ENCODE data around the gene FRMPD4. TPM values are rescaled to one million over a fixed set of nuclear protein-coding genes. Genes with fewer than 3 reads are reported as not detected.

FRMPD4 gene
- total RNA-seq, 1 donor from 2014 or later, result 0.54 TPM

DNA sequence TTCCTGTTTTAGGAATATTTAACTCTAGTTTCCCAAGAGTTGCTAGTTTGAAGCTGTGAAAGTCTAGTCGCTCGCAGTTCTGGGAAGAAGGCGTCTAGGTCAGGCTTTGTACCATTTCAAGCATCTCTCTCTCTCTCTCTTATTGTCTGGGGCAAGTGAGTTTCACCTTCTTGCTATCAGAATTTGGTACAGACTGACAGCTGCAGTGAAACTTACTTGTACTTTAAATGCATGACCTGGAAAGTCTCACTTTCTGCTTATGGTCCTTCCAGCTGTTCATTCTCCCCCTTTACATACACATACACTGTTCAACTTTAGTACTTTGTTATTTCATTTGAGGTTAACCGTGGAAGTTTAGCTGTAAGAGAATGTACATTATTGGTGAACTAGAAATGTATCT lies 4.4 kb downstream of the FRMPD4 start:
- no peak for DNase-seq (ENCODE audit: low read depth)
- H3K4me1 Mint-ChIP-seq (ENCODE audit: low read depth, unreplicated experiment), result no peaks in the 10 kb centered on the region
- Histone ChIP-seq H3K4me3 (ENCODE audit: insufficient read depth, low read depth, low read length) (no peak overlapping the region), H4K20me1 (ENCODE audit: insufficient read depth, low read length) (no peaks in the 10 kb centered on the region), H3K27me3 (ENCODE audit: insufficient read depth, low read length) (peaks cover 3% of the 10 kb centered on the region), H2AFZ (ENCODE audit: low read depth, low read length) (no peak overlapping the region), H3K9ac (ENCODE audit: low read length) (no peak overlapping the region), H3K4me2 (ENCODE audit: low read length) (no peak overlapping the region), H3K9me3 (ENCODE audit: insufficient read depth, low read depth, low read length) (no peaks in the 10 kb centered on the region), H3K4me1 (ENCODE audit: insufficient read depth, low read length) (no peaks in the 10 kb centered on the region), H3K79me2 (ENCODE audit: insufficient read depth, low read length) (no peaks in the 10 kb centered on the region), H3K27ac (ENCODE audit: low read depth, low read length) (no peak overlapping the region), H3K36me3 (ENCODE audit: insufficient read depth, low read length) (no peaks in the 10 kb centered on the region)
- FAIRE-seq, result no peak
- no peaks in the 10 kb centered on the region for H3K9me3 Mint-ChIP-seq (ENCODE audit: unreplicated experiment)
- H3K36me3 Mint-ChIP-seq (ENCODE audit: low read depth, unreplicated experiment), result no peaks in the 10 kb centered on the region
- TF ChIP-seq, protein P1, sequence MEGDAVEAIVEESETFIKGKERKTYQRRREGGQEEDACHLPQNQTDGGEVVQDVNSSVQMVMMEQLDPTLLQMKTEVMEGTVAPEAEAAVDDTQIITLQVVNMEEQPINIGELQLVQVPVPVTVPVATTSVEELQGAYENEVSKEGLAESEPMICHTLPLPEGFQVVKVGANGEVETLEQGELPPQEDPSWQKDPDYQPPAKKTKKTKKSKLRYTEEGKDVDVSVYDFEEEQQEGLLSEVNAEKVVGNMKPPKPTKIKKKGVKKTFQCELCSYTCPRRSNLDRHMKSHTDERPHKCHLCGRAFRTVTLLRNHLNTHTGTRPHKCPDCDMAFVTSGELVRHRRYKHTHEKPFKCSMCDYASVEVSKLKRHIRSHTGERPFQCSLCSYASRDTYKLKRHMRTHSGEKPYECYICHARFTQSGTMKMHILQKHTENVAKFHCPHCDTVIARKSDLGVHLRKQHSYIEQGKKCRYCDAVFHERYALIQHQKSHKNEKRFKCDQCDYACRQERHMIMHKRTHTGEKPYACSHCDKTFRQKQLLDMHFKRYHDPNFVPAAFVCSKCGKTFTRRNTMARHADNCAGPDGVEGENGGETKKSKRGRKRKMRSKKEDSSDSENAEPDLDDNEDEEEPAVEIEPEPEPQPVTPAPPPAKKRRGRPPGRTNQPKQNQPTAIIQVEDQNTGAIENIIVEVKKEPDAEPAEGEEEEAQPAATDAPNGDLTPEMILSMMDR (IDR thresholded peaks at IDR 0.05; ENCODE audit: insufficient read depth, low read depth, low read length), result no peak
- no peak for TF ChIP-seq EZH2 (IDR thresholded peaks at IDR 0.05; ENCODE audit: insufficient read depth, low read length)
- no peak overlapping the region for H3K27ac Mint-ChIP-seq (ENCODE audit: unreplicated experiment)
- peaks cover 17% of the 10 kb centered on the region for H3K27me3 Mint-ChIP-seq (ENCODE audit: low read depth, unreplicated experiment)
- no peak overlapping the region for H3K4me3 Mint-ChIP-seq (ENCODE audit: unreplicated experiment)

DNA sequence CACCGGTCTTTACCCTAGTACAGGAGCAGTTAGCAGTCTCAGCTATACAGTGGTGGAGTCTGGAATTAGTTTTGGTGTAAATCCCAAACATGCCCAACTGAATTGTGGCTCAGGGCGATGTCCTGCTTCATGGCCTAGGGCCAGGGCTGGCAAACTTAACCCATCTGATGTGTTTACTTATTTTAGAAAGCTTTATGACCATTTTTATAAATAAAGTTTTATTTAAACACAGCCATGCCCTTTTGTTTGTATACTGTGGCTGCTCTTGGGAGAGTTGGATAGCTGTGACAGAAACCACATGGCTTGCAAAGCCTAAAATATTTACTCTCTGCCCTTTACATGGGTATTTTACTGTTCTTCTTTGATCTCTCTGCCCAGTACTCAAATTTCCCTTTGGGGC lies 7.1 kb downstream of the FRMPD4 start:
- no peaks in the 10 kb centered on the region for H3K9me3 Mint-ChIP-seq (ENCODE audit: unreplicated experiment)
- Histone ChIP-seq H3K36me3 (ENCODE audit: insufficient read depth, low read length) (no peaks in the 10 kb centered on the region), H3K27ac (ENCODE audit: low read depth, low read length) (no peak overlapping the region), H3K4me2 (ENCODE audit: low read length) (no peak overlapping the region), H3K27me3 (ENCODE audit: insufficient read depth, low read length) (no peaks in the 10 kb centered on the region), H3K9ac (ENCODE audit: low read length) (no peak overlapping the region), H3K4me1 (ENCODE audit: insufficient read depth, low read length) (no peaks in the 10 kb centered on the region), H3K79me2 (ENCODE audit: insufficient read depth, low read length) (no peaks in the 10 kb centered on the region), H3K9me3 (ENCODE audit: insufficient read depth, low read depth, low read length) (no peaks in the 10 kb centered on the region), H2AFZ (ENCODE audit: low read depth, low read length) (no peak overlapping the region), H3K4me3 (ENCODE audit: insufficient read depth, low read depth, low read length) (no peak overlapping the region), H4K20me1 (ENCODE audit: insufficient read depth, low read length) (no peaks in the 10 kb centered on the region)
- TF ChIP-seq, protein P1 (IDR thresholded peaks at IDR 0.05; ENCODE audit: insufficient read depth, low read depth, low read length), result no peak
- TF ChIP-seq EZH2 (IDR thresholded peaks at IDR 0.05; ENCODE audit: insufficient read depth, low read length), result no peak
- H3K27ac Mint-ChIP-seq (ENCODE audit: unreplicated experiment), result no peak overlapping the region
- FAIRE-seq (peak; percentile 82), DNase-seq (ENCODE audit: low read depth) (no peak)
- no peak overlapping the region for H3K4me3 Mint-ChIP-seq (ENCODE audit: unreplicated experiment)
- H3K4me1 Mint-ChIP-seq (ENCODE audit: low read depth, unreplicated experiment), result no peaks in the 10 kb centered on the region
- H3K36me3 Mint-ChIP-seq (ENCODE audit: low read depth, unreplicated experiment), result no peaks in the 10 kb centered on the region
- peaks cover 5% of the 10 kb centered on the region for H3K27me3 Mint-ChIP-seq (ENCODE audit: low read depth, unreplicated experiment)

DNA sequence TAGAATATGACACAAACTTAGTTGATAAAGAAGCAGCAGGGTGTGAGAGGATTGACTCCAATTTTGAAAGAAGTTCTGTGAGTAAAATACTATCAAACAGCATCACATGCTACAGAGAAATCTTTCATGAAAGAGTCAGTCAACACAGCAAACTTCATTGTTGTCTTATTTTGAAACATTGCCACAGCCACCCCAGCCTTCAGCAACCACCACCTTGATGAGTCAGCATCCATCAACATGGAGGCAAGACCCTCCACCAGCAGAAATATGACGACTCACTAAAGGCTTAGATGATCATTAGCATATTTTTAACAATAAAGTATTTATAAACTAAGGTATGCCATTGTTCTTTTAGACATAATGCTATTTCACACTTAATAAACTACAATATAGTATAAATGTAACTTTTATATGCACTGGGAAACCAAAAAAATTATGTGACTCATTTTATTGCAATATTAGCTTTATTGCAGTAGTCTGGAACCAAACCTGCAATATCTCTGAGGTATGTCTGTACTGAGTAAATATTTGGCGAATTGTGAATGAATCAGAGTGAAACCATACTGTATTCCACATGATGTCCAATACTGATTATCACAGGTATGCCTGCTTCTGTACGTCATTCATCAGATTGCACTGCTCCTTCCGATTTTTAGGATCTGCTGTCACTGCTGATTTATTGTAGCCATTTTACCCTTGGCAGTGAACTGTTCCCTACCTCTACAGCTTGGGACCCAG lies 11.6 kb downstream of the FRMPD4 start:
- no peaks in the 10 kb centered on the region for H3K27me3 Mint-ChIP-seq (ENCODE audit: low read depth, unreplicated experiment)
- TF ChIP-seq, protein P1 (IDR thresholded peaks at IDR 0.05; ENCODE audit: insufficient read depth, low read depth, low read length), result no peak
- TF ChIP-seq EZH2 (IDR thresholded peaks at IDR 0.05; ENCODE audit: insufficient read depth, low read length), result no peak
- H3K36me3 ChIP-seq (ENCODE audit: insufficient read depth, low read length), result no peaks in the 10 kb centered on the region
- no peaks in the 10 kb centered on the region for H3K4me1 Mint-ChIP-seq (ENCODE audit: low read depth, unreplicated experiment)
- H3K4me3 Mint-ChIP-seq (ENCODE audit: unreplicated experiment), result no peak overlapping the region
- H3K4me1 ChIP-seq (ENCODE audit: insufficient read depth, low read length), result no peaks in the 10 kb centered on the region
- no peaks in the 10 kb centered on the region for H3K27me3 ChIP-seq (ENCODE audit: insufficient read depth, low read length)
- DNase-seq (ENCODE audit: low read depth) (no peak), FAIRE-seq (peak; percentile 97)
- no peaks in the 10 kb centered on the region for H3K36me3 Mint-ChIP-seq (ENCODE audit: low read depth, unreplicated experiment)
- H3K27ac Mint-ChIP-seq (ENCODE audit: unreplicated experiment), result no peak overlapping the region
- no peaks in the 10 kb centered on the region for H4K20me1 ChIP-seq (ENCODE audit: insufficient read depth, low read length)
- H3K9me3 Mint-ChIP-seq (ENCODE audit: unreplicated experiment), result no peaks in the 10 kb centered on the region
- H3K27ac ChIP-seq (ENCODE audit: low read depth, low read length), result no peak overlapping the region
- H3K4me2 ChIP-seq (ENCODE audit: low read length), result no peak overlapping the region
- H3K9me3 ChIP-seq (ENCODE audit: insufficient read depth, low read depth, low read length), result no peaks in the 10 kb centered on the region
- H3K9ac ChIP-seq (ENCODE audit: low read length), result no peak overlapping the region
- H3K4me3 ChIP-seq (ENCODE audit: insufficient read depth, low read depth, low read length), result no peak overlapping the region
- H3K79me2 ChIP-seq (ENCODE audit: insufficient read depth, low read length), result no peaks in the 10 kb centered on the region
- no peak overlapping the region for H2AFZ ChIP-seq (ENCODE audit: low read depth, low read length)

Measured in astrocyte (in vitro differentiated cells and primary cell).